DOHH2 (cell line): ENCODE measurements around the gene CNNM4.

ENCODE experiments used
- CTCF ChIP-seq: fragments of 200-600 bp; sonication (generic); IDR thresholded peaks from one replicate; pipeline ENCODE4 v1.5.1; 2014; ENCODE audit warnings: antibody characterized with exemption, mild to moderate bottlenecking, low read depth, low read length; ENCODE audit not compliant: poor library complexity, severe bottlenecking
- EZH2phosphoT487 ChIP-seq: fragments of 200-600 bp; sonication (generic); IDR thresholded peaks from 2 replicates; pipeline ENCODE4 v1.6.1; 2017; ENCODE audit warnings: borderline replicate concordance, mild to moderate bottlenecking, antibody characterized with exemption, low read length, moderate library complexity, mixed read lengths

- no peak for TF ChIP-seq EZH2phosphoT487
- TF ChIP-seq CTCF: no peak
Observed at GRCh38 chr2:96727431-96727830, 33.3 kb upstream of the CNNM4 start.
